Chondrocyte (in vitro differentiated cells): ENCODE data around the gene SLC39A12. TPM values are rescaled to one million over a fixed set of nuclear protein-coding genes. Genes with fewer than 3 reads are reported as not detected.
A peak's percentile ranks its signal among the peaks of the same experiment; 100 is the strongest.

Source experiments
- DNase-seq: peaks from one replicate; pipeline ENCODE4 v3.0.0; 2021; ENCODE audit warnings: mixed read lengths, low spot score
- H3K27ac Mint-ChIP-seq: one replicate; pipeline ENCODE4 v1.8.0; 2021; ENCODE audit warnings: mild to moderate bottlenecking, moderate library complexity, mixed read lengths; ENCODE audit not compliant: unreplicated experiment
- H3K27me3 Mint-ChIP-seq: 2 replicates; pipeline ENCODE4 v1.8.0; 2021; ENCODE audit warnings: low read depth, mixed read lengths
- H3K36me3 Mint-ChIP-seq: 2 replicates; pipeline ENCODE4 v1.8.0; 2021; ENCODE audit warnings: low read depth, mixed read lengths
- H3K4me1 Mint-ChIP-seq: 2 replicates; pipeline ENCODE4 v1.8.0; 2021; ENCODE audit warnings: low read depth, mild to moderate bottlenecking, mixed read lengths
- H3K4me3 Mint-ChIP-seq: one replicate; pipeline ENCODE4 v1.8.0; 2021; ENCODE audit warnings: mild to moderate bottlenecking, moderate library complexity, mixed read lengths; ENCODE audit not compliant: unreplicated experiment
- H3K9me3 Mint-ChIP-seq: 2 replicates; pipeline ENCODE4 v1.8.0; 2021; ENCODE audit warnings: low read depth, mixed read lengths
- total RNA-seq: library from RNA; stranded (reverse); gene quantifications from 3 replicates; pipeline ENCODE4 v1.2.1, GENCODE V29; 2021
- TF ChIP-seq, protein P1 (sequence below): fragments of 200-600 bp; sonication (generic); IDR thresholded peaks from 2 replicates; pipeline ENCODE4 v1.5.0; 2021; ENCODE audit warnings: antibody characterized with exemption, mild to moderate bottlenecking, moderate library complexity

Gene SLC39A12
- total RNA-seq, 1 donor from 2014 or later, result not detected

GRCh38 chr10:17910125-17910789, 41.5 kb upstream of the SLC39A12 start:
- H3K27me3 Mint-ChIP-seq, result peaks cover 21% of the 10 kb centered on the region
- no peaks in the 10 kb centered on the region for H3K36me3 Mint-ChIP-seq
- no peak for DNase-seq
- no peaks in the 10 kb centered on the region for H3K9me3 Mint-ChIP-seq
- H3K27ac Mint-ChIP-seq, result no peak overlapping the region
- no peak overlapping the region for H3K4me3 Mint-ChIP-seq
- H3K4me1 Mint-ChIP-seq, result no peaks in the 10 kb centered on the region
- TF ChIP-seq, protein P1, sequence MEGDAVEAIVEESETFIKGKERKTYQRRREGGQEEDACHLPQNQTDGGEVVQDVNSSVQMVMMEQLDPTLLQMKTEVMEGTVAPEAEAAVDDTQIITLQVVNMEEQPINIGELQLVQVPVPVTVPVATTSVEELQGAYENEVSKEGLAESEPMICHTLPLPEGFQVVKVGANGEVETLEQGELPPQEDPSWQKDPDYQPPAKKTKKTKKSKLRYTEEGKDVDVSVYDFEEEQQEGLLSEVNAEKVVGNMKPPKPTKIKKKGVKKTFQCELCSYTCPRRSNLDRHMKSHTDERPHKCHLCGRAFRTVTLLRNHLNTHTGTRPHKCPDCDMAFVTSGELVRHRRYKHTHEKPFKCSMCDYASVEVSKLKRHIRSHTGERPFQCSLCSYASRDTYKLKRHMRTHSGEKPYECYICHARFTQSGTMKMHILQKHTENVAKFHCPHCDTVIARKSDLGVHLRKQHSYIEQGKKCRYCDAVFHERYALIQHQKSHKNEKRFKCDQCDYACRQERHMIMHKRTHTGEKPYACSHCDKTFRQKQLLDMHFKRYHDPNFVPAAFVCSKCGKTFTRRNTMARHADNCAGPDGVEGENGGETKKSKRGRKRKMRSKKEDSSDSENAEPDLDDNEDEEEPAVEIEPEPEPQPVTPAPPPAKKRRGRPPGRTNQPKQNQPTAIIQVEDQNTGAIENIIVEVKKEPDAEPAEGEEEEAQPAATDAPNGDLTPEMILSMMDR, result peak; percentile 91

- Mint-ChIP-seq H3K4me1 (no peaks in the 10 kb centered on the region), H3K36me3 (no peaks in the 10 kb centered on the region), H3K9me3 (no peaks in the 10 kb centered on the region), H3K27me3 (peaks cover 11% of the 10 kb centered on the region), H3K27ac (no peak overlapping the region), H3K4me3 (no peak overlapping the region)
- TF ChIP-seq, protein P1, result no peak
- DNase-seq, result no peak
These were observed 39.0 kb upstream of the SLC39A12 start for GRCh38 chr10:17912754-17913153.

DNA sequence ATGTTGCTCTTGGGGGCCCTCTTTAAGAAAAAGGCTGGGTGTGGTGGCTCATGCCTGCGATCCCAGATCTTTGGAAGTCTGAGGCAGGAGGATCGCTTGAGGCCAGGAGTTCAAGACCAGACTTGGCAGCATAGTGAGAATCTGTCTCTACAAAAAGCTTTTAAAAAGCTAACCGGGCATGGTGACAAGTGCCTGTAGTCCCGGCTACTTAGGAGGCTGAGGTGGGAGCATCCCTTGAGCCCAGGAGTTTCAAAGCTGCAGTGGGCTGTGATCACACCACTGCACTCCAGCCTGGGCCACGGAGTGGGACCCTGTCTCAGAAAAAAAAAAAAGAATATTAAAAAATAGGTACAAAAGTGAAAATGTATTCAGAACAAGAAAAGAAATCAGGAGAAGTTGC, 38.1 kb upstream of the SLC39A12 start:
- peaks cover 5% of the 10 kb centered on the region for H3K27me3 Mint-ChIP-seq

GRCh38 chr10:17914169-17915045, 37.3 kb upstream of the SLC39A12 start:
- H3K36me3 Mint-ChIP-seq, result no peaks in the 10 kb centered on the region
- H3K27ac Mint-ChIP-seq, result no peak overlapping the region
- H3K4me3 Mint-ChIP-seq, result no peak overlapping the region
- H3K4me1 Mint-ChIP-seq, result no peaks in the 10 kb centered on the region
- DNase-seq, result no peak
- H3K9me3 Mint-ChIP-seq, result peaks cover 2% of the 10 kb centered on the region
- H3K27me3 Mint-ChIP-seq, result peaks cover 3% of the 10 kb centered on the region
- TF ChIP-seq, protein P1, result no peak

More for the DNA sequence above, 38.1 kb upstream of the SLC39A12 start:
- Mint-ChIP-seq H3K9me3 (no peaks in the 10 kb centered on the region), H3K4me3 (no peak overlapping the region), H3K27ac (no peak overlapping the region), H3K4me1 (no peaks in the 10 kb centered on the region), H3K36me3 (no peaks in the 10 kb centered on the region)
- TF ChIP-seq, protein P1, result no peak
- no peak for DNase-seq

- Mint-ChIP-seq H3K36me3 (no peaks in the 10 kb centered on the region), H3K27me3 (peaks cover 3% of the 10 kb centered on the region), H3K4me3 (no peak overlapping the region), H3K4me1 (no peaks in the 10 kb centered on the region), H3K27ac (no peak overlapping the region), H3K9me3 (peaks cover 9% of the 10 kb centered on the region)
- DNase-seq, result no peak
- TF ChIP-seq, protein P1, result no peak
These were observed 36.5 kb upstream of the SLC39A12 start for GRCh38 chr10:17915181-17915580.
